Natural killer cell (primary cell): Measurements from ENCODE around the gene CIROP. TPM values are rescaled to one million over a fixed set of nuclear protein-coding genes. Genes with fewer than 3 reads are reported as not detected.

Experiments
- ATAC-seq, 3 donors: fragments of 150-1000 bp in 2 of 3; fragments of 200-7000 bp in 1 of 3; cut with Tn5 transposase; 1 replicate in 1 of 3; 2 replicates in 2 of 3; pipeline ENCODE4 v1.10.0; 2021; ENCODE audit warnings: mild to moderate bottlenecking in 2 of 3, moderate library complexity in 2 of 3
- DNase-seq, 2 donors: peaks; one replicate each; pipeline versions ENCODE4 v3.0.0 to v3.0.0-alpha.2; 2013 to 2021; ENCODE audit warnings: mixed read lengths in 1 of 2
- H3K27ac ChIP-seq: one replicate; pipeline ENCODE4 v1.5.1; 2013; ENCODE audit warnings: mild to moderate bottlenecking, low read length
- H3K27me3 ChIP-seq: one replicate; pipeline ENCODE4 v1.6.1; 2013; ENCODE audit warnings: low read length; ENCODE audit not compliant: control insufficient read depth, insufficient read depth
- H3K36me3 ChIP-seq: one replicate; pipeline ENCODE4 v1.6.1; 2013; ENCODE audit warnings: low read length; ENCODE audit not compliant: control insufficient read depth, insufficient read depth
- H3K4me1 ChIP-seq: one replicate; pipeline ENCODE4 v1.6.1; 2013; ENCODE audit warnings: low read length; ENCODE audit not compliant: control insufficient read depth, insufficient read depth
- H3K4me3 ChIP-seq: one replicate; pipeline ENCODE4 v1.5.1; 2013; ENCODE audit warnings: low read length
- H3K9me3 ChIP-seq: one replicate; pipeline ENCODE4 v1.6.1; 2013; ENCODE audit warnings: low read length; ENCODE audit not compliant: control insufficient read depth, insufficient read depth
- H3K27ac Mint-ChIP-seq, 2 donors: one replicate each; pipeline ENCODE4 v1.8.0; 2022; ENCODE audit warnings: mild to moderate bottlenecking in 2 of 2, mixed read lengths in 2 of 2, moderate library complexity in 1 of 2
- H3K27me3 Mint-ChIP-seq, 2 donors: one replicate each; pipeline ENCODE4 v1.8.0; 2022; ENCODE audit warnings: low read depth in 2 of 2, mixed read lengths in 2 of 2
- H3K36me3 Mint-ChIP-seq: one replicate; pipeline ENCODE4 v1.8.0; 2022; ENCODE audit warnings: mixed read lengths
- H3K4me1 Mint-ChIP-seq, 2 donors: one replicate each; pipeline ENCODE4 v1.8.0; 2022; ENCODE audit warnings: mixed read lengths in 2 of 2
- H3K4me3 Mint-ChIP-seq: one replicate; pipeline ENCODE4 v1.8.0; 2022; ENCODE audit warnings: mild to moderate bottlenecking, moderate library complexity, mixed read lengths
- H3K9me3 Mint-ChIP-seq, 2 donors: one replicate each; pipeline ENCODE4 v1.8.0; 2022; ENCODE audit warnings: mixed read lengths in 2 of 2
- WGBS: methylation state at CpG from one replicate; pipeline ENCODE4 v1.1.7; 2013; ENCODE audit warnings: missing lambda C conversion rate; ENCODE audit not compliant: insufficient coverage; 5-methylcytosine and 5-hydroxymethylcytosine counted together
- intact Hi-C: fragments of 100-400 bp; cut with micrococcal nuclease; formaldehyde crosslinking; loops from one replicate; pipeline ENCODE4 v1.14.2; 2022
- total RNA-seq, 4 donors: library from RNA; stranded (reverse); fragments of 120-200 nt in 1 of 4; gene quantifications; one replicate each; pipeline versions ENCODE4 v1.2.3 to v1.2.4, GENCODE V29; 2013 to 2022
- TF ChIP-seq, protein P1 (sequence below): fragments of 200-600 bp; IDR thresholded peaks from one replicate; pipeline ENCODE4 v1.8.0; 2022; ENCODE audit warnings: antibody characterized with exemption

CIROP gene
- total RNA-seq, 3 donors from 2014 or later (not counting 1 experiment from before 2014, with no cell fraction given) = not detected

DNA sequence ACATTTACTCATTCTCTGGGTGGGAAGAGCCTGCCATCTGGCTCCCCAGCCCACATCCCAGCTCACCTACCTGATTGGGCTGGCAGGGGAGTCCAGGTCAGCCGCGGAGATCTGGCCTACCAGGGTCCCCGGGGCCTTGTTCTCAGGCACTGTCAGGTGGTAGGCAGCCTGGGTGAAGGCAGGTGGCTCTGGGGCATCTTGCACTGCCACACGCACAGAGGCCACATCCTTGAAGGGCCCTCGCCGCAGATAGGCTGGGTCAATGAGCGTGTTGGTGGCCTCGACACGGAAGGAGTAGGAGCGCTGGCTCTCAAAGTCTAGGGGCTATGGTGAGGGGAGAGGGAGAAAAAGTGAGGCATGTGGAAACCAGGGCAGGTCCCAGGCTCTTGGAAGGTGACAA, 51.4 kb downstream of the CIROP start:
- intact Hi-C loops = loop anchor here (10.0 kb wide), 1 partner anchor 669 kb away; no protein-coding TSS in a partner anchor
- WGBS = 95% methylated on average over 10 of the region's 10 CpGs
- no peak for ATAC-seq

DNA sequence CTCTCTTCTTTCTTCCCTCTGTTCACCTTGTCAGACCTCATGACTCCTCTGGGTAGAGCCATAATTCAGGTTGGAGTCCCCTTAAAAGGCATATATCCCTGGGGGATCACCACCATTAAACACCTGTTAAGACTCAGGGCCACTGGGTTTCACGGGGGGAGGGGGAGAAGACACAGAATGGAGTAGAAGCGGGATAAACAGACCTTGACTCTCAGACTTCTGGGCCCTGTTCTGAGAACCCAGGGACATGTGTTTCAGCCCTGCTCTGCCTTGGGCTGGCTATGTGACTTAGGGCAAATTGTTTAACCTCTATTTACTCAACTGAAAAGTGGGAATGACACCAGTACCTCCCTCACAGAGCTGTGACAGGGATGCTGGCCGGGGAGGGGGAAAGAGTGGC, 52.1 kb downstream of the CIROP start:
- H3K36me3 Mint-ChIP-seq = no peaks in the 10 kb centered on the region
- no peaks in the 10 kb centered on the region for H3K36me3 ChIP-seq
- ATAC-seq (no peak), DNase-seq (no peak)
- H3K4me1 ChIP-seq = peaks cover 11% of the 10 kb centered on the region
- no peak overlapping the region for H3K4me3 Mint-ChIP-seq
- H3K27me3 ChIP-seq = no peaks in the 10 kb centered on the region
- no peak overlapping the region for H3K4me3 ChIP-seq
- H3K9me3 Mint-ChIP-seq = no peaks in the 10 kb centered on the region
- WGBS = 93% methylated on average over 2 of the region's 3 CpGs
- TF ChIP-seq, protein P1, sequence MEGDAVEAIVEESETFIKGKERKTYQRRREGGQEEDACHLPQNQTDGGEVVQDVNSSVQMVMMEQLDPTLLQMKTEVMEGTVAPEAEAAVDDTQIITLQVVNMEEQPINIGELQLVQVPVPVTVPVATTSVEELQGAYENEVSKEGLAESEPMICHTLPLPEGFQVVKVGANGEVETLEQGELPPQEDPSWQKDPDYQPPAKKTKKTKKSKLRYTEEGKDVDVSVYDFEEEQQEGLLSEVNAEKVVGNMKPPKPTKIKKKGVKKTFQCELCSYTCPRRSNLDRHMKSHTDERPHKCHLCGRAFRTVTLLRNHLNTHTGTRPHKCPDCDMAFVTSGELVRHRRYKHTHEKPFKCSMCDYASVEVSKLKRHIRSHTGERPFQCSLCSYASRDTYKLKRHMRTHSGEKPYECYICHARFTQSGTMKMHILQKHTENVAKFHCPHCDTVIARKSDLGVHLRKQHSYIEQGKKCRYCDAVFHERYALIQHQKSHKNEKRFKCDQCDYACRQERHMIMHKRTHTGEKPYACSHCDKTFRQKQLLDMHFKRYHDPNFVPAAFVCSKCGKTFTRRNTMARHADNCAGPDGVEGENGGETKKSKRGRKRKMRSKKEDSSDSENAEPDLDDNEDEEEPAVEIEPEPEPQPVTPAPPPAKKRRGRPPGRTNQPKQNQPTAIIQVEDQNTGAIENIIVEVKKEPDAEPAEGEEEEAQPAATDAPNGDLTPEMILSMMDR = no peak
- peaks cover 0 to 4% of the 10 kb centered on the region in 2 donors for H3K27me3 Mint-ChIP-seq
- no peak overlapping the region for H3K27ac Mint-ChIP-seq
- intact Hi-C loops = loop anchor here (10.0 kb wide), 1 partner anchor 668 kb away; no protein-coding TSS in a partner anchor
- H3K4me1 Mint-ChIP-seq = peaks cover 11 to 15% of the 10 kb centered on the region in 2 donors
- no peaks in the 10 kb centered on the region for H3K9me3 ChIP-seq
- H3K27ac ChIP-seq = no peak overlapping the region

More for the DNA sequence above, 51.4 kb downstream of the CIROP start:
- H3K9me3 ChIP-seq = no peaks in the 10 kb centered on the region
- Mint-ChIP-seq H3K9me3 (no peaks in the 10 kb centered on the region), H3K4me3 (no peak overlapping the region), H3K36me3 (no peaks in the 10 kb centered on the region), H3K4me1 (peaks cover 17 to 22% of the 10 kb centered on the region in 2 donors), H3K27ac (no peak overlapping the region), H3K27me3 (peaks cover 0 to 3% of the 10 kb centered on the region in 2 donors)
- H3K4me1 ChIP-seq = peaks cover 18% of the 10 kb centered on the region
- DNase-seq = no peak
- H3K36me3 ChIP-seq = no peaks in the 10 kb centered on the region
- H3K4me3 ChIP-seq = no peak overlapping the region
- TF ChIP-seq, protein P1 = no peak
- no peaks in the 10 kb centered on the region for H3K27me3 ChIP-seq
- no peak overlapping the region for H3K27ac ChIP-seq

DNA sequence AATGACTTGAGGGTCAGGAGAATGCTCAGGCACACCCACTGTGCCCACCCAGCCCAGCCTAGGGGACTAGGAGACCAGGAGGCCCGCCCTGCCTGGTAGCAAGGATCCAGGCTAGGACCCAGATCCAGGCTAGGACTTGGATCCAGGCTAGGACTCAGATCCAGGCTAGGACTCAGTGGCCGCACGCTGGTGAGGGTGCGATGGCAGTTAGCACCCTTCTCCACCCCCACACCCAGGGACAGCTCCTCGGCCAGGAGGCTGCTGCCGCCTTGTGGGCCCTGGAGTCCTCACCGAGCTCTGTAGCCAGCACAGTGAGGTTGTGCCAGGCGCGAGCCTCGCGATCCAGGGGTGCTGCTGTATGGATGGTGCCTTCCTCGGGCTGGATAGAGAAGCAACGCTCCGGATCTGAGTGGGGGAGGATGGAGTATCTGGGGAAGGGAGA, 52.6 kb downstream of the CIROP start:
- Histone ChIP-seq H3K4me1 (peaks cover 11% of the 10 kb centered on the region), H3K4me3 (no peak overlapping the region), H3K27ac (no peak overlapping the region), H3K36me3 (no peaks in the 10 kb centered on the region), H3K9me3 (no peaks in the 10 kb centered on the region), H3K27me3 (no peaks in the 10 kb centered on the region)
- H3K9me3 Mint-ChIP-seq = no peaks in the 10 kb centered on the region
- TF ChIP-seq, protein P1 = no peak
- intact Hi-C loops = loop anchor here (10.0 kb wide), 1 partner anchor 667 kb away; no protein-coding TSS in a partner anchor
- H3K36me3 Mint-ChIP-seq = no peaks in the 10 kb centered on the region
- ATAC-seq (no peak), DNase-seq (no peak)
- no peak overlapping the region for H3K27ac Mint-ChIP-seq
- 88% methylated on average over 13 of the region's 14 CpGs for WGBS
- peaks cover 11 to 18% of the 10 kb centered on the region in 2 donors for H3K4me1 Mint-ChIP-seq
- H3K27me3 Mint-ChIP-seq = peaks cover 0 to 9% of the 10 kb centered on the region in 2 donors
- H3K4me3 Mint-ChIP-seq = no peak overlapping the region
